Chondrocyte (in vitro differentiated cells): ENCODE measurements around the gene NFATC4. TPM values are rescaled to one million over a fixed set of nuclear protein-coding genes. Genes with fewer than 3 reads are reported as not detected.

Source experiments
- DNase-seq: peaks from one replicate; pipeline ENCODE4 v3.0.0; 2021; ENCODE audit warnings: mixed read lengths, low spot score
- H3K27ac Mint-ChIP-seq: one replicate; pipeline ENCODE4 v1.8.0; 2021; ENCODE audit warnings: mild to moderate bottlenecking, moderate library complexity, mixed read lengths; ENCODE audit not compliant: unreplicated experiment
- H3K27me3 Mint-ChIP-seq: 2 replicates; pipeline ENCODE4 v1.8.0; 2021; ENCODE audit warnings: low read depth, mixed read lengths
- H3K36me3 Mint-ChIP-seq: 2 replicates; pipeline ENCODE4 v1.8.0; 2021; ENCODE audit warnings: low read depth, mixed read lengths
- H3K4me1 Mint-ChIP-seq: 2 replicates; pipeline ENCODE4 v1.8.0; 2021; ENCODE audit warnings: low read depth, mild to moderate bottlenecking, mixed read lengths
- H3K4me3 Mint-ChIP-seq: one replicate; pipeline ENCODE4 v1.8.0; 2021; ENCODE audit warnings: mild to moderate bottlenecking, moderate library complexity, mixed read lengths; ENCODE audit not compliant: unreplicated experiment
- H3K9me3 Mint-ChIP-seq: 2 replicates; pipeline ENCODE4 v1.8.0; 2021; ENCODE audit warnings: low read depth, mixed read lengths
- total RNA-seq: library from RNA; stranded (reverse); gene quantifications from 3 replicates; pipeline ENCODE4 v1.2.1, GENCODE V29; 2021
- TF ChIP-seq, protein P1 (sequence below): fragments of 200-600 bp; sonication (generic); IDR thresholded peaks from 2 replicates; pipeline ENCODE4 v1.5.0; 2021; ENCODE audit warnings: antibody characterized with exemption, mild to moderate bottlenecking, moderate library complexity

The NFATC4 gene
- total RNA-seq, 1 donor from 2014 or later, result 97.7 TPM

DNA sequence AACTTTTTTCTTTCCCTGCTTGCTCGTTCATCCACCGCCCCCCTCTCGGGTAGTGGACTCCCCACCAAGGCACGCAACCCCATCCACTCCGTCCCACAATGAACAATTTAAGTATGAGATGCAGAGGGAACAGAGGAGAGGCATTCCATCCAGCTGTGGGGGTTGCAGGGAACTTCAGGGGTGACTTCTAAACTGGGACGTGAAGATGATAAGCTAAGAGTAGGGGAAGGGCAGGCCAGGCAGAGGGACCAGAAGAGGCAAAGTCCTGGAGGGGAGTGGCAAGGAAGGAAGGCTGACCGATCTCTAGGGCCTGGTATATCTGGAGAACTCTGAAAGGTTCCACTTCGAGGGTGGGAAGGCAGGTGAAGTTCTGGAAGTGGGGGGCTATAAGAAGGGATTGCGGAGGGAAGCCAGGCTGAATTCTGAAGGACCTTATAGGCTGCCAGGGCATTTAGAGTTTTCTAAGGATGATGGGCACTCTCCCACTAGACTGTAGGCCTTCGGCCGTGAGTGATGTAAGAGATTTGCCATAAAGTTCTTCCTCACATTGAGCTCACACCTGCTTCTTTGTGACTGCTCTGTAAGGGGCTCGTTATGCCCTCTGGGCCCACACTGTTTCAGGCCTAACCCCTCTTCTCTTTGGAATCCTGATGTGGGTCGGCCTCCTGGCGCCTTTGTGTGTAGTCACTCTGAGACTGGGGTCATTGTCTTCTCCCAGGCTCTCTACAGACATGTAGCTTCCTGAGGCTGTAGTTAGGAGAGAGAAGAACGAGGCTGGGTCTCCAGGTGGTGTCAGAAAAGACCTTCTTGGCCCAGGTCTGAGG lies 12.1 kb downstream of the NFATC4 start:
- Mint-ChIP-seq H3K9me3 (no peaks in the 10 kb centered on the region), H3K27me3 (no peaks in the 10 kb centered on the region), H3K27ac (no peak overlapping the region), H3K4me1 (no peaks in the 10 kb centered on the region), H3K4me3 (no peak overlapping the region), H3K36me3 (peaks cover 6% of the 10 kb centered on the region)
- TF ChIP-seq, protein P1, sequence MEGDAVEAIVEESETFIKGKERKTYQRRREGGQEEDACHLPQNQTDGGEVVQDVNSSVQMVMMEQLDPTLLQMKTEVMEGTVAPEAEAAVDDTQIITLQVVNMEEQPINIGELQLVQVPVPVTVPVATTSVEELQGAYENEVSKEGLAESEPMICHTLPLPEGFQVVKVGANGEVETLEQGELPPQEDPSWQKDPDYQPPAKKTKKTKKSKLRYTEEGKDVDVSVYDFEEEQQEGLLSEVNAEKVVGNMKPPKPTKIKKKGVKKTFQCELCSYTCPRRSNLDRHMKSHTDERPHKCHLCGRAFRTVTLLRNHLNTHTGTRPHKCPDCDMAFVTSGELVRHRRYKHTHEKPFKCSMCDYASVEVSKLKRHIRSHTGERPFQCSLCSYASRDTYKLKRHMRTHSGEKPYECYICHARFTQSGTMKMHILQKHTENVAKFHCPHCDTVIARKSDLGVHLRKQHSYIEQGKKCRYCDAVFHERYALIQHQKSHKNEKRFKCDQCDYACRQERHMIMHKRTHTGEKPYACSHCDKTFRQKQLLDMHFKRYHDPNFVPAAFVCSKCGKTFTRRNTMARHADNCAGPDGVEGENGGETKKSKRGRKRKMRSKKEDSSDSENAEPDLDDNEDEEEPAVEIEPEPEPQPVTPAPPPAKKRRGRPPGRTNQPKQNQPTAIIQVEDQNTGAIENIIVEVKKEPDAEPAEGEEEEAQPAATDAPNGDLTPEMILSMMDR, result no peak
- DNase-seq, result no peak

DNA sequence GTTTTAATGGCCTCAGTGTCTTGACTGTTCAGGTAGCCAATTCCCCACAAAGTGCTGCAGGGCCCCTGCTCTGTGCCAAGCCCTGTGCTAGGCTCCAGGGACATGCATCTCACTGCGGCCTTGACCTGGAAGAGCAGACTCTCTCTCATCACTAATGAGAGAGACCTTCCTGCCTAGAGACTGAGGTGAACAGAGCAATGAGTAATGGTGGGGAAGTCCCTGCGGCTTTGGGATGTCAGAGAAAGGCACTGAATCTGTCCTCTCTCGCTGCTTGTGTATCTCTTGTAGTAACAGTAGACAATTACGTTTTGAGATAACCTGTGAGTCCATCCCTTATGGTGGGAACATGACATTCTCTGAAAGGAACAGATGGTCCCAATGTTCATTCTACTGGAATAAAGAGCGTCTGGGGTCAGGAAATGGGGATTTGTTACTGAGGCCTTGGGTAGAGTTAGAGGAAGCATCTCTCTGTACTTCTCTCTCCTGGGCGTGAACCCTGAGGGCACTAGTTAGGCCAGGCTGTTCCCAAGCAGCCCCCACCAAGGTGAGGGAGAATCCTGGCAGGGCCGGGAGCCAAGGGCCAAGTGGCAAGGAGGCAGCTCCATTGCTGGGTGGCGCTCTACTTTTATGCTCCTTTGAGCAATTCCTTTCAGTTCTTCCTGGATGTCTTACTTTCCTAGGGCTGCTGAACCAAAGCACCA lies 13.5 kb downstream of the NFATC4 start:
- no peak overlapping the region for H3K27ac Mint-ChIP-seq
- H3K36me3 Mint-ChIP-seq, result peaks cover 3% of the 10 kb centered on the region
- H3K9me3 Mint-ChIP-seq, result no peaks in the 10 kb centered on the region
- TF ChIP-seq, protein P1, result no peak
- no peak overlapping the region for H3K4me3 Mint-ChIP-seq
- DNase-seq, result no peak
- H3K27me3 Mint-ChIP-seq, result no peaks in the 10 kb centered on the region
- no peaks in the 10 kb centered on the region for H3K4me1 Mint-ChIP-seq

DNA sequence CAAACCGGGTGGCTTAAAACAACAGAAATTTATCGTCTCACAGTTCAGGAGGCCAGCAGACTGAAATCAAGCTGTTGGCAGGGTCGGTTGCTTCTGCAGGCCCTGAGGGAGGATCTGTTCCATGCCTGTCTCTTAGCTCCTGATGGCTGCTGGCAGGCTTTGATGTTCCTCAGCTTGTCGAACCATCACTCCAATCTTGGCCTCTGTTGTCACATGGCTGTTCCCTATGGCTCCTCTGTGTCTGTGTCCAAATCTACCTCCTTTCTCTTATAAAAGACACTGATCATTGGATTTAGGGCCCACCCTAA lies 14.0 kb downstream of the NFATC4 start:
- peaks cover 2% of the 10 kb centered on the region for H3K36me3 Mint-ChIP-seq
- H3K27ac Mint-ChIP-seq, result no peak overlapping the region
- no peaks in the 10 kb centered on the region for H3K4me1 Mint-ChIP-seq
- DNase-seq, result no peak
- no peaks in the 10 kb centered on the region for H3K27me3 Mint-ChIP-seq
- TF ChIP-seq, protein P1, result no peak
- no peaks in the 10 kb centered on the region for H3K9me3 Mint-ChIP-seq
- H3K4me3 Mint-ChIP-seq, result no peak overlapping the region

DNA sequence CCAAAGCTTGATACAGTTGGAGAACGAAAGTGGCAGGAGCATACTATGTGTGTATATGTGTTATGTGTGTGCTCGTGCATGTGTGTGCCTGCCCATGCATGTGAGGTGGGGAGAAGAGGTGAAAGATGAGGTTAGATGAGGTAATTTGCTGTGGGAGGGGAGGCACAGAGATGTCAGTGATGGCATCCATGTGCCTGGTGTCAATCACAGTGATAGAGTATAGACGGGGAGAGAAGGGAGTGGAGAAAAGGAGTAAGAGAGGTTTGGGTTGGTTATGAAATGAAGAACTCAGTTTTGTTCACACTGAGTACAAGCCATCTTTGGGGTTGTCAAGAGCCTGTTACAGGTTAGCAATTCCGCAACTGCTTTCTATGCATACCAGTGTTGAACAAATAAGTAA lies 16.2 kb downstream of the NFATC4 start:
- no peak for DNase-seq
- Mint-ChIP-seq H3K27me3 (no peaks in the 10 kb centered on the region), H3K9me3 (no peaks in the 10 kb centered on the region), H3K4me3 (no peak overlapping the region), H3K27ac (no peak overlapping the region), H3K36me3 (no peaks in the 10 kb centered on the region), H3K4me1 (no peaks in the 10 kb centered on the region)
- TF ChIP-seq, protein P1, result no peak

DNA sequence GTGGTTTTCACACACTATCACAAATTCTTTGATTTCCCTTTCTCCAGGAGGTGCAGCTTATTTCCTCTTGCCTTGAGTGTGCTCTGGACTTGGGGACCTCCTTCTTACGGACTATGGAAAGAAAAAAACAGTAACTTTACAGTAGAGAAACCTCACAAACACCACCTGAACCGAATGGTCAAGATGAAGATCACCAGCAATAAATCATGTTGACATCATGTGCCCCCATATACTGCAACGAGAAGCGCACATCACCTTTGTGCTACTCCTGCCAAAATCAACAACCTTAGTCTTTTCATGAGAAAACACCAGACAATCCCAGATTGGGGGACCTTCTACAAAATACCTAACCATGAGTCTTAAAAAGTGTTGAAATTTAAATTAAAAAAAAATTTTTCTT lies 17.5 kb downstream of the NFATC4 start:
- Mint-ChIP-seq H3K27me3 (no peaks in the 10 kb centered on the region), H3K9me3 (no peaks in the 10 kb centered on the region), H3K4me3 (no peak overlapping the region), H3K4me1 (no peaks in the 10 kb centered on the region), H3K27ac (no peak overlapping the region), H3K36me3 (no peaks in the 10 kb centered on the region)
- no peak for DNase-seq
- TF ChIP-seq, protein P1, result no peak
